Ascending aorta (tissue), 2 donors: Measurements from ENCODE around the gene TSPAN18. TPM values are rescaled to one million over a fixed set of nuclear protein-coding genes. Genes with fewer than 3 reads are reported as not detected.

Experiments
- DNase-seq, 2 donors: peaks; one replicate each; pipeline ENCODE4 v3.0.0-alpha.2; 2019; ENCODE audit warnings: low spot score in 2 of 2
- H3K27ac ChIP-seq, 2 donors: fragments of 200-600 bp; sonication (generic); one replicate each; pipeline ENCODE4 v1.5.1; 2016 to 2017; ENCODE audit warnings: mild to moderate bottlenecking in 1 of 2
- H3K27me3 ChIP-seq: fragments of 200-600 bp; sonication (generic); one replicate; pipeline ENCODE4 v1.5.1; 2017
- H3K36me3 ChIP-seq, 2 donors: fragments of 200-600 bp; sonication (generic); one replicate each; pipeline ENCODE4 v1.5.1; 2016
- H3K4me1 ChIP-seq, 2 donors: fragments of 200-600 bp; sonication (generic); one replicate each; pipeline ENCODE4 v1.5.1; 2016 to 2017; ENCODE audit warnings: mild to moderate bottlenecking in 1 of 2
- H3K4me3 ChIP-seq, 2 donors: fragments of 200-600 bp; sonication (generic); one replicate each; pipeline ENCODE4 v1.5.1; 2016 to 2017; ENCODE audit warnings: mild to moderate bottlenecking in 1 of 2
- H3K9me3 ChIP-seq, 2 donors: fragments of 200-600 bp; sonication (generic); one replicate each; pipeline ENCODE4 v1.5.1; 2016
- intact Hi-C: fragments of 100-400 bp; cut with DNase I; formaldehyde crosslinking; loops from one replicate; pipeline ENCODE4 v1.15.1; 2023
- total RNA-seq: library from RNA; depleted of rRNA; stranded (reverse); fragments of >200 nt; gene quantifications from one replicate; pipeline ENCODE4 v1.1.0, GENCODE V29; 2016
- TF ChIP-seq, protein P1 (sequence below), 3 experiments: fragments of 200-600 bp in 2 of 3; fragments of 450-650 bp in 1 of 3; sonication (generic) in 2 of 3; IDR thresholded peaks; one replicate each; pipeline ENCODE4 v1.5.1; 2016 to 2019; ENCODE audit warnings: antibody characterized with exemption in 3 of 3, mild to moderate bottlenecking in 1 of 3, moderate library complexity in 1 of 3

The TSPAN18 gene
- total RNA-seq, 1 donor from 2014 or later = 21.3 TPM

DNA sequence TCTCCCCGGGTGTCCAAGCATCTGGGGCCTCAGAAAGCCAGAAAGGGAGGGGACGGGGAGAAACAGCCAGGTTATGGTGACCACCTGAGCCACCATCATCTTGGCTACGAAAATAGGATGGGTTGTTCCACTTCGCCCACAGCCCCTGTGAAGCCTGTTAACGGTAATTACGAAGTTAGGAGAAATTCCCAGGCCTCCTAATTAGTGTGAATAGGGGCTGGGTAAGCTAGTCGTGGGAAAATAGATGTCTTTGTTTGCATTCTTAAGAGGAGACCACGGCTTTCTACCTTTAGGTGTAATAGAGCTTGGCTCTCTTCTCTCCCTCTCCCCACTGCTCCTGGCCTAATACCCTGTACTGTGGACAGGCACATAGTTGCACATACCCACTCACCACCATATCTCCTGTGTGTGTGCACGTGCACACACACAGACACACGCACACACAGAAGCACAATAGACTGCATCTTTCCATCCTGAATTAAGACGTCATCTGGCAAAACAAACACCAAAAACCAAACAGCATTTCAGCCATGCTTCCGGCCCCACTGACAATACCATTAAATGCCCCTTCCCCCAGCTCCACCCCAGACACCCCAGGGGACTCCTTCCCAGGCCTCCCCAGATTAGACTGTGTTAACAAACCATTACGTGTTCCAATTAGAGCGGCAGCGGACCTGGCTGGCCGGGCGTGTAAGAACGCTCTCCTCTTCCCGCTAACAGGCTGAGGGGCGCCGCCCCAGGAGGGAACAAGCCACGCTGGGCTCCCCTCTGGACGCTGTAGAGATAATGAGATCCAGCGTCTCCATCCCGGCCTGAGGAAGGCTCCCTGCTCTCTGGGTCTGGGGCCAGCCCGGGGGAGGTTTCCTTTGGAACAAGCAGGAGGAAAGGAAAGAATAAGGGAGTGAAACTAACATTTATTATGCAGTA, 151.1 kb downstream of the TSPAN18 start:
- no peak overlapping the region for H3K27ac ChIP-seq
- no peaks in the 10 kb centered on the region for H3K36me3 ChIP-seq
- no peak overlapping the region for H3K4me3 ChIP-seq
- H3K4me1 ChIP-seq = no peaks in the 10 kb centered on the region
- no peaks in the 10 kb centered on the region for H3K9me3 ChIP-seq
- DNase-seq = no peak
- TF ChIP-seq, protein P1, sequence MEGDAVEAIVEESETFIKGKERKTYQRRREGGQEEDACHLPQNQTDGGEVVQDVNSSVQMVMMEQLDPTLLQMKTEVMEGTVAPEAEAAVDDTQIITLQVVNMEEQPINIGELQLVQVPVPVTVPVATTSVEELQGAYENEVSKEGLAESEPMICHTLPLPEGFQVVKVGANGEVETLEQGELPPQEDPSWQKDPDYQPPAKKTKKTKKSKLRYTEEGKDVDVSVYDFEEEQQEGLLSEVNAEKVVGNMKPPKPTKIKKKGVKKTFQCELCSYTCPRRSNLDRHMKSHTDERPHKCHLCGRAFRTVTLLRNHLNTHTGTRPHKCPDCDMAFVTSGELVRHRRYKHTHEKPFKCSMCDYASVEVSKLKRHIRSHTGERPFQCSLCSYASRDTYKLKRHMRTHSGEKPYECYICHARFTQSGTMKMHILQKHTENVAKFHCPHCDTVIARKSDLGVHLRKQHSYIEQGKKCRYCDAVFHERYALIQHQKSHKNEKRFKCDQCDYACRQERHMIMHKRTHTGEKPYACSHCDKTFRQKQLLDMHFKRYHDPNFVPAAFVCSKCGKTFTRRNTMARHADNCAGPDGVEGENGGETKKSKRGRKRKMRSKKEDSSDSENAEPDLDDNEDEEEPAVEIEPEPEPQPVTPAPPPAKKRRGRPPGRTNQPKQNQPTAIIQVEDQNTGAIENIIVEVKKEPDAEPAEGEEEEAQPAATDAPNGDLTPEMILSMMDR (IDR thresholded peaks at IDR 0.05) = no peak
- intact Hi-C loops = no loop called here
- no peaks in the 10 kb centered on the region for H3K27me3 ChIP-seq

DNA sequence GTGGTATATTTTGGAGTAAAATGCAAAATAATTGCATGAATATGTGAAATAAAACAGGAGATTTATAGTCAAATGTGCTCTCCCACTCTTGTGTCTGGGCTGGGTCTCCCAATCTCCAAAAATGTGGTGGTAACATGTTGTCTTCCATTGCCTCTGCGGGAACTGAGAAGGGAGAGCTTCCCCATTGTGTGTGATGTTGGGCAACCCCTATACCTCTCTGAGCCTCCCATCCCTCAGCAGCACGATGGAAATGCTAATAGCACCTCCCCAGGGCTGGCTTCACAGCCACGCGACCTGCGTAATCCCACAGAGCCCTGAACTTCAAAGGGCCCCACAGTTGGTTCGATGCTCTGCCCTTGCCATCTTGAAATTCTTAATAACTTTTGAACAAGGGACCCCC, 151.9 kb downstream of the TSPAN18 start:
- Histone ChIP-seq H3K9me3 (no peaks in the 10 kb centered on the region), H3K36me3 (no peaks in the 10 kb centered on the region), H3K4me3 (no peak overlapping the region), H3K27ac (no peak overlapping the region), H3K27me3 (no peaks in the 10 kb centered on the region), H3K4me1 (no peaks in the 10 kb centered on the region)
- intact Hi-C loops = no loop called here
- TF ChIP-seq, protein P1 (IDR thresholded peaks at IDR 0.05) = no peak
- no peak for DNase-seq

DNA sequence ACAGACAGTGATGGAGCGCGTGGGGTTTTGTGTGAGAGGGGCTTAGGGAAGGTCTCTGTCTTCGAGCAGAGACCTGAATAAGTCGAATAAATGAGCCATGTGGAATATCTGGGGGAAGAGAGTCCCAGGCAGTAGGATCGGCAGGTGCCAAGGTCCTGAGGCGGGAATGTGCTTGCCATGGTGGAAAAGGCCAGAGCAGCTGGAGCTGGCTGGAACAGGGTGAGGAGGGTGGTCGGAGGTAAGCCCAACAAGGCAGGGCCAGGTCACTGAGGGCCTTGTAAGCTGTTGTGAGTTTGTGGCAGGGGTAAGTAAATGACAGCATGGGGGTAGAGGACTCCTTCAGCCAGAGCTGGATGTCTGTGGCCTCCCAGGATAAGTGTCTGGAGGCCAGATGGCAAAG, 152.7 kb downstream of the TSPAN18 start:
- Histone ChIP-seq H3K27me3 (no peaks in the 10 kb centered on the region), H3K4me1 (no peaks in the 10 kb centered on the region), H3K36me3 (no peaks in the 10 kb centered on the region), H3K9me3 (no peaks in the 10 kb centered on the region), H3K27ac (no peak overlapping the region), H3K4me3 (no peak overlapping the region)
- DNase-seq = no peak
- TF ChIP-seq, protein P1 (IDR thresholded peaks at IDR 0.05) = no peak
- intact Hi-C loops = no loop called here

DNA sequence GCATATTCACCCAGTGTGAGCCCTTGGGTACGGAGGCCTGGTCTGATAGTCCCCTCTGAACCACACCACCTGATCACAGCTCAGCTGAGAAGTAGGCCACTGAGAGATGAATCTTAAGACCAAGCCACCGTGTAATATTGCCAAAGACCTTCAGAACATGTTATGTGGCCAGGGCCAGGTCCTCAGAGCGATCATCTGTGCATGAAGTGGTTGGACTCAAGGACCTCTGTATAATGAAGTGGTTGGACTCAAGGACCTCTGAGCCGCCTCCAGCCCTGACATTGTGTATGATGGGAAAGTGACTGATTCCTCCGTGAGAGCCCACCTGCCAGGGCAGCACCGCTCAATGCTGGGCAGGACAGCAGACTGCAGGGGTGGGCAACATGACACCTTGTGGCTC, 153.7 kb downstream of the TSPAN18 start:
- Histone ChIP-seq H3K4me3 (no peak overlapping the region), H3K9me3 (no peaks in the 10 kb centered on the region), H3K27ac (no peak overlapping the region), H3K36me3 (no peaks in the 10 kb centered on the region), H3K27me3 (no peaks in the 10 kb centered on the region), H3K4me1 (no peaks in the 10 kb centered on the region)
- intact Hi-C loops = no loop called here
- TF ChIP-seq, protein P1 (IDR thresholded peaks at IDR 0.05) = no peak
- no peak for DNase-seq

DNA sequence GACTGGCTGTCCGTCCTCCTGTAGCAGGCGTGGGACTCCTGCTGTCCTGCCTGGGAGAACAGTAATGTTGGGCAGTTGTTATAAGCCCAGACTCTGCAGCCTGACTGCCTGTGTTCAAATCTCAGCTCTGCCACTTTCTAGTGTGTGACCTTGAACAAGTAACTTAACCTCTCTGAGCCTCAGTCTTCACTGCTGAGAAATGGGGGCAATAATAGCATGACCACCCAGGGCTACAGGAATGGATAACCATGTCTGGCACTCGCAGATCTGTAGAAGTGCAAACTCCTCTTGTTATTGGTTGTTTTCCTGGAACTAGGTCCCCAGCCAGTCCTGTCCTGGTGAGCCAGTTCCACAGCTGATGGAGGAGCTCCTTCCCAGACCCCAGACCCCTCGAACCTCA, 154.2 kb downstream of the TSPAN18 start:
- no peak overlapping the region for H3K4me3 ChIP-seq
- H3K27ac ChIP-seq = no peak overlapping the region
- no peaks in the 10 kb centered on the region for H3K27me3 ChIP-seq
- H3K9me3 ChIP-seq = no peaks in the 10 kb centered on the region
- TF ChIP-seq, protein P1 (IDR thresholded peaks at IDR 0.05) = no peak
- no peaks in the 10 kb centered on the region for H3K4me1 ChIP-seq
- intact Hi-C loops = no loop called here
- DNase-seq = no peak
- no peaks in the 10 kb centered on the region for H3K36me3 ChIP-seq
